Endometrium (tissue), 2 donors: ENCODE measurements around the gene PIM2.

Experiments
- FAIRE-seq: peaks from 2 replicates; lab custom pipeline; 2012; peaks lifted over from hg19 to GRCh38; lab: Jason Lieb, UNC
- donor health status: control.
- donor health status: control.

The PIM2 gene

GRCh38 chrX:48935301-48935670 lies 16.5 kb upstream of the PIM2 start:
- FAIRE-seq = no peak

DNA sequence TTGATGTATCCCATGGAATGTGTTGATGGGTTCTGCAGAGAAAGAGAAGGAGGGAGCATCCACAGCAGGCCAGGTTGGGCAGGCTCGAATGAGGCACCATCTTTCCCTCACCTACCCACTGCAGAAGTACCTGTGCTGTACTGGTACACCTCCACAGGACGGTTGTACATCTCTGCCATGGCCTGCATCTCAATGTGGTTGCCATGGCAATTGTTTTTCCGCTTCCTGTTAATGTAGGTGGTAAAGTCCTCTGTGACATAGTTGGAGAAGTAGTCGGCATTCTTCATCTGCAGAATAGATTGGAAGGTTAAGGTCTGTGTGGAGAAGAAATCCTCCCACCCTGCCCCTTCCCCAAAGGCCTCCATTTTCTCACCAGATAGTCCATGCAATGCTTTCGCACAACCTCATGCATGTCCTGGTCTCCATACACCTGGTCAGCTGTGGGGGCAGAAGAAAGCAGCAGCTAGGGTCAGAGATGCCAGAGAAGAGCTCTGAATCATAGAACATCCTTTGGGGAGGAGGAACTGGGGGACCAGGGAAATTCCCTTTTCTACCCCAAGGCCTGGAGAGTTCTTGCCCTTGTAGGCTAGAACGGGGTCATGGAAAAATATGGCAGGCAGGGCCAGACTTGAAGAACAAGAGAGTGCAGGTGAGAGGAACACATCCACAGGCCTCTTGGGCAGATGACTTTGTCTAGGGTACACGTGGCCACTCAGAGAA lies 15.9 kb upstream of the PIM2 start:
- FAIRE-seq = no peak

- FAIRE-seq = no peak
Measured at GRCh38 chrX:48933757-48934156, 14.9 kb upstream of the PIM2 start.

- no peak for FAIRE-seq
Measured at GRCh38 chrX:48927736-48928382, 9.0 kb upstream of the PIM2 start.

- FAIRE-seq = no peak
Measured at GRCh38 chrX:48927123-48927522, 8.3 kb upstream of the PIM2 start.

DNA sequence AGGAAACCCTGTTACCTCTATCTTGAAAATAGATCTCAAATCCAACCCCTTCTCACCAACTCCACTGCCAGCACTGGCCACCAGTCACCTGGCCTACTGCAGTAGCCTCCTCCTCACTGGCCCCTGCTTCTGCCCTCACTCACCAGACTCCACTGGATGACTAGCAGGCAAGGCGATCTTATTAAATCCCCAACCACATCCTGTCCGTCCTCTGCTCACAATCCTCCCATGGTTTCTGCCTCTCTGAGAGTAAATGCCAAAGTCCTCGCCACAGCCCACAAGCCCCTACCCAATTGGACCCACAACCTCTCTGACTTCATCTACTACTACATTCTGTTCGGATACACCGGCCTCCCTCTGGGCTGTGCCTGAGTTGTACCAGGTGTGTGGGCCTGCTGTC lies 5.4 kb upstream of the PIM2 start:
- FAIRE-seq = no peak

DNA sequence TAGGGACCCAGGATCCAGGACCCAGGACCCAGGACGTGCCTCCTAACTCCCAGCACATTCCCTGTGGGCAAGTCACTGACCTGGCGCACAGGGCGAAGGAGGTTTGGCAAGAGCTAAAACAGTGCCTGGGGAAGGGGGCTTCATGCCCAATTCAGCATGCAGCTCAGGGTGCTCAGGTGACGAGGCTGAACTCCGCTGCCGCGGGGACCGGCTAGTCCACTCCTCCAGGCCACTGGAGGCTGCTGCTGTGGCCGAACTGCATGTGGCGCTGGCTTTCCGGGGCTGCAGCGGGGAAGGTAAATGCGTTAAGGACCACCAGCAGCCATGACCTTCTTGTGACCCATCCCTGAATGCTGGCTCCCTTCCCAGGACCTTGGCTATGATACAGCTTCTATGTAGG lies 4.9 kb upstream of the PIM2 start:
- FAIRE-seq = no peak

DNA sequence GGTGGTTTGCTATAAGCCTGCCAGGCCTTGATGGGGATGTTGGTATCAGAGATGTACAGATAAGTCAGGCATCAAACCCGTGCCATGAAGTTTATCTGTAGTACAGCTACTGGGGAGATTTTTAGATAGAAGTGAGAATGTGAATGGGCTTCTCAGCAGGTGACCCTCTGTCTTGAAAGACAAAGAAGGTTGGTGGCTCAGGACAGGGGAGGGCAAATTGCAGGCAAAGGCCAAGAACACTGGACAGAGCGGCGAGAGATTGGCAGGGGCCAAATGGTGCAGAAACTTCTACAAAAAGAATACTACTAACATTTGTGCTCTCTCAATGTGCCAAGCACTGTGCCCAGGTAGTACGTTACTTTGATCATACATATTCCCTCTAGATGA lies 1.9 kb upstream of the PIM2 start:
- no peak for FAIRE-seq

GRCh38 chrX:48919947-48920717 lies 1.3 kb upstream of the PIM2 start:
- no peak for FAIRE-seq

- no peak for FAIRE-seq
Measured at GRCh38 chrX:48919360-48919841, 577 bp upstream of the PIM2 start.

- FAIRE-seq = no peak
Measured at GRCh38 chrX:48918301-48918642, 552 bp downstream of the PIM2 start.

DNA sequence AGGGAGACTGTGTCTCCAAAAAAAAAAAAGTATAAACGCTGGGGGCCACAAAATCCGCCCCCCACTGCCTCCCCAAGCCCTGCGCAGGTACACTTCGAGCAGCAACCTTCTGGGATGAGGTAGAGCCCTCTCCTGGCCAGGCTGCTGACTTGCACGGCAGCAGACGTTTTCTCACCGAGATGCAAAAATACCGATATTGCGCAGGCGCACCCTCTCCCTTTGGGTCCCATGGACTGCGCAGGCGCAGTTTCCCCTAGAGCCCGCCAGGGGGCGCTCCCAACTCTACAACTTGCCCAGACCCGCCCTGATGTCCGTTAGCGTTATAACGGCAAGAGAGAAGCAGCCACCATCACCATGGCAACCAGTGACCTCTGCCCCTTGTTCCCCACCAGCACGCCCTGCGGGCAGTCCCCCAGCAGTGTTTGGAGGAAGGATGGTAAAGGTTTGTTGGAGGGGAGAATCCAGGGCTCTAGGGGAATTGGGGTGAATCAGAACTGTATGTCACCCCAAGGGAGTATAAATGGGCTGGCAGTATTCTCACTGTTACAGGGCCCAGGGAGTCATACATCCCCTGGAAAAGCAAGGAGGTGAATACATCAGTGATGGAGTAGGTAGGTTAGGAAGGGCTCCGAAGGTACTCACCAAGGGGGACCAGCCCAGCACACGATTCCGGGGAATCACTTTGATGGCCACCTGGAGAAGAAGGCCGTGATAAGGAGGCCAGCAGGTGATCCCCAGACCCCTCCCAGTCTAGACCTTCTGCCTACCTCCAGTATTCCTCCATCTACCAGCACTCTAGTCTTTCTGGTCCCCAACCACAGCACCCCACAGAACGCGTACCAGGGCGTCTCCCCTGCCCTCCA lies 1.5 kb downstream of the PIM2 start:
- FAIRE-seq = no peak

GRCh38 chrX:48914593-48915493 lies 4.0 kb downstream of the PIM2 start:
- FAIRE-seq = no peak

DNA sequence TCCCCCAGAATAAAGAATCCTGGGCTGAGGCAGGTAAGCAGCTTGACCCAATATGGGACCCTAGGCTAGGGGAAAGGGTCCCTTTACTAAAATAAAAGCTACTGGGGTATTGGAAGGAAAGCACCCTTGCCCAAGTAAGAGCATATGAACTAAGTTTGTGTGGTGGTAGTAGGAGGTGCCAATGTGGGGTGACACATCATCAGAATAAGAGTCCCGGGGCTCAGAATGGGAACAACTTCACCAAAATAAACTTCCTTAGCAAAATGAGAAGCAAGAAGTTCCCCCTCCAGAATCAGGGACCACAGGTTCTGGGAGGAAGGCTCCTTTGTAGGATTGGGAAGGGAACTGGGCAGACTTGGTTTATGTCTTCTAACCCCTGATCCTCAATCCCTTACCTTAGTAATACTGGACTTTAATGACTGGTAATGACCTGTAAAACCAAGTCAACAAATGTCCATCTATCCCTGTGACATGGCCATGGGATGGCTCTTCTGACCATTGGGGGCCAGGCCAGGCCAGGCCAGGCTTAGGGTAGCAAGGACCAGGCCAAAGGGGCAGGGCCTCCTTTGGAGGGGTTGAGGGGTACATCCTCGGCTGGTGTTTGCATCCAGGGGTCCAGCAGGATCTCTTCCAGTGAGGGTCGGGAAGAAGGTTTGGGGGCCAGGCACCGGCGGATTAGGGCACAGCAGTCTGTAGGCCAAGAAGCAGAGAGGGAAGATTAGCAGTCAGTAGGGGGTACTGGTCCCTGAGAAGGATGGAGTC lies 5.0 kb downstream of the PIM2 start:
- FAIRE-seq = no peak

- FAIRE-seq = no peak
Measured at GRCh38 chrX:48911412-48912182, 7.2 kb downstream of the PIM2 start, which contains the start of gene SLC35A2. SLC35A2 (minus strand) TSS chrX:48911646; CDS start chrX:48911636, 10 bp downstream.

GRCh38 chrX:48910926-48911411 lies 7.9 kb downstream of the PIM2 start:
- FAIRE-seq = no peak

- FAIRE-seq = no peak
Measured at GRCh38 chrX:48909703-48910294, 9.0 kb downstream of the PIM2 start.

DNA sequence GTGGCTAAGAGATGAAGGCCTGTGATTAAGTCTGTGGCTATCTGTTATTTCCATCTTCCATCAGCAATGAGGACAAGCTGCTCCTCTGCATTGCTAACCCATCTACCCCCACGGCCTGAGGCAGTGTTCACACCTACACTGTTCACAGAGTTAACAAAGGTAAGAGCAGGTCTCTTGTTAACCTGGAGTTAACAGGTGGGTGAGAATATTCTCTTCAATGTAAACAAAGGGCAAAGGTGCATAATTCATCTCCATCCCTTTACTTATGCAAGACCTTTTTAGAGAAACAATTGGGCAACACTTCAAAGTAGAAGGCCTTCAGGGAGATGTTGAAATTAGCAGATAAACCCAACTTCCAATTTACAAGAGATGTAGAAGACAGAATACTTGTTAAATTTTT lies 10.2 kb downstream of the PIM2 start:
- FAIRE-seq = no peak
